SU-DHL-6 (cell line): Measurements from ENCODE around the gene MRPL34.

Experiments
- EZH2phosphoT487 ChIP-seq: fragments of 200-600 bp; sonication (generic), shearing (Covaris generic); conservative IDR thresholded peaks from 2 replicates; pipeline ENCODE4 v1.6.1; 2018; ENCODE audit warnings: mild to moderate bottlenecking, antibody characterized with exemption, low read length, moderate library complexity, mixed read lengths
- TF ChIP-seq, protein P1 (sequence below): fragments of 200-600 bp; sonication (generic); IDR thresholded peaks from one replicate; pipeline ENCODE4 v1.5.1; 2017; ENCODE audit warnings: antibody characterized with exemption, mild to moderate bottlenecking, low read length, moderate library complexity; ENCODE audit not compliant: insufficient read depth, poor library complexity, severe bottlenecking

DNA sequence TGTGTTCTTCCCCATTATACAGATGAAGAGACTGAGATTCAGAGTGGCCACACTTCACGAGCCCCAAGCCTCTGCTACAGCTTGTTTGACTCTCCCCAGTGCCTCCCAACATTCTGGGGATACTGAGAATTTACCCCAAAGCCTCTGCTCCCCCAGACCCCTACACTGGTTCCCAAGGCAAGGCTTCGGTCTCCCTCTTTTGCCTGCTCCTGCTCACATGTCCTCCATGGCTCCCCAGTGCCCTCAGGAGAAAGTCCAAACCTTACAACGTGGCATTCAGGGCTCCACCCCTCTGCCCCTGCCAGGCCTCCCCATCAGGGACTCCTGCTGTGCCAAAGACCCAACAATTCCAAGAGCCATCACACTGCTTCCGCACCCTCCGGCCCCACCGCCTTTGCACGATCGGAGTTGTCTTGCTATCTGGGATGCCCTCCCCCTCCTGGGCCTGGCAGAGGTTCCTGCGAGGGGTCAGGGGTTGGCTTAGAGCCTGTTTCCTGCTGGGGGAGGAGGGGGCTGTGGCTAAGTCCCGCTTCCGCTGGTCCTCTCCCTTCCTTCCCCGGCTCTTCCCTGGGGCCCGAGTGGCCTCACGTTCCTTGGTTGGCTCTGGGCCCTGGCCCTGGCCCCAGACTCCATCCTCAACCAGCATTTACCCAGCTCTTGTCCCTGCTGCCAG lies 47.1 kb downstream of the MRPL34 start:
- TF ChIP-seq, protein P1, sequence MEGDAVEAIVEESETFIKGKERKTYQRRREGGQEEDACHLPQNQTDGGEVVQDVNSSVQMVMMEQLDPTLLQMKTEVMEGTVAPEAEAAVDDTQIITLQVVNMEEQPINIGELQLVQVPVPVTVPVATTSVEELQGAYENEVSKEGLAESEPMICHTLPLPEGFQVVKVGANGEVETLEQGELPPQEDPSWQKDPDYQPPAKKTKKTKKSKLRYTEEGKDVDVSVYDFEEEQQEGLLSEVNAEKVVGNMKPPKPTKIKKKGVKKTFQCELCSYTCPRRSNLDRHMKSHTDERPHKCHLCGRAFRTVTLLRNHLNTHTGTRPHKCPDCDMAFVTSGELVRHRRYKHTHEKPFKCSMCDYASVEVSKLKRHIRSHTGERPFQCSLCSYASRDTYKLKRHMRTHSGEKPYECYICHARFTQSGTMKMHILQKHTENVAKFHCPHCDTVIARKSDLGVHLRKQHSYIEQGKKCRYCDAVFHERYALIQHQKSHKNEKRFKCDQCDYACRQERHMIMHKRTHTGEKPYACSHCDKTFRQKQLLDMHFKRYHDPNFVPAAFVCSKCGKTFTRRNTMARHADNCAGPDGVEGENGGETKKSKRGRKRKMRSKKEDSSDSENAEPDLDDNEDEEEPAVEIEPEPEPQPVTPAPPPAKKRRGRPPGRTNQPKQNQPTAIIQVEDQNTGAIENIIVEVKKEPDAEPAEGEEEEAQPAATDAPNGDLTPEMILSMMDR = no peak
- TF ChIP-seq EZH2phosphoT487 = no peak
